ENCODE data around the gene HOXB4.
A peak's percentile ranks its signal among the peaks of the same experiment; 100 is the strongest.

The HOXB4 gene

DNA sequence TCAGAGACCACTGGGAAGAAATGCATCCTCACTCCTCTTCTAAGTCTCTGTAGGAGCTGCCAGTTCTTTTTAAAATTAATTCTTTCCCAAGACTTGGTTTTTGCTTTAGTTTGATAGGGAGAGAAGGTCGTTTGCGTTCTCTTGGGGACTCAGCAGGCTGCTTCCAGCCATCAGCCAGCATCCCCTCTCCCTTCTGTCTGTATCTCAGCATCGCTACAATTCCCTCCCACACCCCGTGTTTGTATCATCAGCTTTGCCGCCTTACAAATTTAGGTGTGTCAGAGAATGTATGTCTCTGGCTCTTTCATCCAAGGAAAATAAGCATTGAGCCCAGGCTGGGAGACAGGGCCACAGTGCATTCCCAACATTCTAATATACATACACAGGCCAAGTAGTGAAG, 21.2 kb upstream of the HOXB4 start:
- FAIRE-seq, result no peak

DNA sequence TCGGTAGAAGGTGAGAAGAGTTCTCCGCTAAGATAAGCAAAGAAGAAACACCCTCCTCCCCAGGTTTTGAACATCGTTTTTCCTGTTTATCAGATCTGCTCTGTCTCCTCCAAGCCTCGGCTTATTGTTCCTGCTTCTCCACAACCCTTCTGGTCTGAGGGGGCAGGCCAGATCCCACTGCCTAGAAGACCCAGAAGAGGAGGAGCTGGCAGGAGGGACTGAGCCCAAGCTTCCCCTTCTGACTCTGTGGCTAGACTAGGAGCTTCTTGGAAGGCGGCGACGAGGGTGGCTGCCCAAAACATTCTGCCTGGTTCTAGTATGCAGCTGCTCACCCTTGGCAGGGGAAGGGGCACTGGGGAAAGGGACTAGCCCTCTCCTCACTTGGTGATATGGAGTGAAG, 20.6 kb upstream of the HOXB4 start:
- FAIRE-seq, result no peak

DNA sequence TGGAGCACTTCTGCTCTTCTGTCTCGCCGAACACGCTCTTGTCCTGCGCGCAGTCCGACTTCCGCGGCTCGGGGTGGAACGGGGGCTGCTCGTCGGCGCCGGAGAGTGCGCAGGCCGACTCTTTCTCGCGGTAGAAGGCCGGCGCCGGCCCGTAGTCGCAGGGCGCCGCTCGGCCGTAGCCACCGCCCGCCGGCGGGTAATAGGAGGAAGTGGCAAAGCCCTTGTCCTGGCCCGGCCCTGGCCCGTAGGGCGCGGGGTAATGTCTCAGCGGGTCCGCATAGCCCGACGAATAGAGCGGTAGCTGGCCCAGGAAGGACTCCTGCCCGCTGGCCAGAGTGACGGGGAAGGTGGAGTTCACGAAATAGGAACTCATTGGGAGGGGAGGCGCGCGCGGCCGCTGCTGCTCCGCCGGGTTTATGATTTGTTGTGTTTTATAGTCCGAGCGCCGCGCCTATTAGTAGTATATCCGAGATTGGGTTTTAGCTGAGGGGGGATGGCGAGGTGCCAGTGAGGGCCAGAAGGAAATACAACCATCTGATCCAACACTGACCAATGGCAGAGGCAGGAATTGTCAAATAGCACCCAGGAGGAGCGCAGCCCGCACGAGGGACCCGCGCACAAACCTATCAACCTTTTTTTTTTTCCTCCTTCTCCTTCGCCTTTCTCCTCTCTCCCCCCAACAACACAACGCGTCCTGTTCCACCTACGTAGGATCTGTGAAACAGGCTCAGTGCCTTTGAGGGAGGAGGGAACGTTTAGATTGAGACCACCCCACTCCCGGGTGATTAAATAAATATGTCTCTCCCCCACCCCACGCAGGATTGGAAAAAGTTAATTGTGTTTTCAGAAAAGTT, 19.9 kb upstream of the HOXB4 start:
- FAIRE-seq, result no peak

DNA sequence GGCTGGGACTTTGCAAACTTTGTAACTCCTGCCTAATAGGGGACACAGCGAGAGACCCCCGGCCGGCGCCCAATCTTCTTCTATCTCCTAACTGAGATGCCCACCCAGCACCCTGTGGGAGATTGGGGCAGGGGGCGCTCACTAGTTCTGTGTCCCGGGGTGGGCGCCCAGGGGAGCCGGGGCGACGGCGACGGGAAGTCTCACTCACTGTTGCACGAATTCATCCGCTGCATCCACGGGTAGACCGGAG, 19.3 kb upstream of the HOXB4 start:
- FAIRE-seq, result no peak

DNA sequence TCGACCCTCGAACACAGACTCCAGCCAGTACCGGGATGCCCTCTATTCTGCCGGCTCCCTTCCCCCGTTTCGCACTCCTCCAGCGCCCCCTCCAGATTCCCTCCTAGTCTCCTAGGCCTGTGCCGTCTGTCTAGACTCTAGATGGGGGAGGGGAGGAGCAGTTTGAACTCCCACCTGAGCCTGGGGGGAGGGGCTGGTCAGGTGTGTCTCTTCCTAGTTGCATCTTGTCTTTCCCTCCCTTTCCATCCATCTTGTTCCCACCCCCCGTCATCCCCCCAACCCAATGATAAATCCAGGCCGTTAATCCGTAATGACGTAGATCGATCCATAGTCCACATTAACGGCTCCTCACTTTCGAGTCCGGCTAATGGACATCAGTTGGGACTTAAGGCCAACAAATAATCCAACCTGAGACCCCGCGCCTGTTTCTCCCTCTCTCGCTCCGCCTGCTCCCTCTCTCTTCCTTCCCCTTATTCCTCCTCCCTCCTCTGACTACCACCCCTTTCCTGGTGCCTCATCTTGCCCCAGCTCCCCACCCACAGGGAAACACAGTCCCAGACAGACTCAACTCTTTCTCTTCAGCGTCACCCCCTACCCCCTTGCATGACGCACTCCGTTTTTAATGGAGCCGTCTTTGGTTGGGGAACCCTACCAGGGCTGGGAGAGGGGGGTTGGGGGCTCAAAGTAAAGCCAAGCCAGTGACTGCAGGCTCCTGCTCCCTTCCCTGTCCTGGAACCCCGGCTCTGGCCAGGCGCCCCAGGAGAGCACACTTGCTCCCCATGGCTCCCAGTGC, 18.8 kb upstream of the HOXB4 start:
- FAIRE-seq, result no peak

DNA sequence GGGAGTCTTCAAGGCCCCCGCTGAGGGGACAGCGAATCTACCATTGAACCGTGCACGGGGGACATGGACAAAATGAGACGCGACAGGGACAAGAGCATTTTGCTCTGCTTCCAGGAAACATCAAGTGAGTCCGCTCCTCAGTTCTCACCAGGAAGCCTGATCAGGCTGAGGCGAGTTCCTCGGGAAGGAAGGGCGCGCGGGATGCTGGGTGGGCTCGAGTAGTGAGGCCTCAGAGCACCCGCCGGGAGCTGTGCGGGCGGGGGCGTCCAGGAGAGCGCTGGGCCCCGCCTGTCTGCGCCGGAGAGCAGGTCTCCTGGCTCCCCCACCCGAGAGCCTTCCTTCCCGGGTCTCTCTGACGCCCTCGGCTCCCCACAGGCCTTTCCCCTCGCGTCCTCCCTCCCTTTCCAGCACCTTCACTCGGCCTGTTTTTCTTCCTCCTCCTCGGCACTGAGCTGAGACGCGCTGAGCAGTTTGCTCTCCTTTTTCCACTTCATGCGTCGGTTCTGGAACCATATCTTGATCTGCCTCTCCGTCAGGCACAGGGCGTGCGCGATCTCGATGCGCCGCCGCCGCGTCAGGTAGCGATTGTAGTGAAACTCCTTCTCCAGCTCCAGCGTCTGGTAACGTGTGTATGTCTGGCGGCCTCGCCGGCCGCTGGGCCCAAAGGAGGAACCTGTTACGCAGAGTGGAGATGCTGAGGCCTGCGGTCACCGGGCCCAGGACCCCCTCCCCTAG, 18.0 kb upstream of the HOXB4 start:
- no peak for FAIRE-seq

DNA sequence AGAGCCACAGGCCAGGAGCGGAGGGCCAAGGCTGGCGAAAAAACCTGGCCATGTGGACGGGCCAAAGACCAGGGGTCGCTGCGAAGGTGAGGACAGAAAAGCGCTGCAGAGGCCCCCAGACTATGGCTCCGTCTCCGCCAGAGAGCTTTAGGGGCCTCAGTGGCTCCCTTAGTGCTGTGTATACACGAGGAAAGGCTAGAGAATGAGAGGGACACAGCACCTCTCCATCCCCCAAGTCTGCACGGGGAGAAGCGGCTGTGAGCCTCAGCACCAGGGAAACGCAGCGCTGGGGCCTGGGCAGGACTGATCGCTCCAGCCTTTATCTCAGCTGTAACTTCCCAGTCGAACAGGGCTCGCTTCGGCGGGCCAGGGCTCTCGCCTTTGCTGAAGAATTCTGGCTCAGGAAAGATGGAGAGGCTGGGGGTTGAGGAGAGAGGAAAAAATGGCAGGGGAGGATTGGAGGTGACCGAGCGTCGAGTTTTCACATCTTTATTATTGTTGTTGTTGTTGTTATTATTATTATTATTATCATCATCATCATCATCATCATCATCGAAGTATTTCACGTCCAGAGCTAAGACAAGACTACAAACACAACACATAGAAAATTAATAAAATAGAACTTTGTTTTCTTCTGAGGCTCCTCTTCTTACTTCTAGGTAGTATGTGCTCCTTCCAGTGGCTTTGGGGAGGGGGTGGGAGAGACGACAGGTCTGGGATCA, 17.3 kb upstream of the HOXB4 start:
- no peak for FAIRE-seq

DNA sequence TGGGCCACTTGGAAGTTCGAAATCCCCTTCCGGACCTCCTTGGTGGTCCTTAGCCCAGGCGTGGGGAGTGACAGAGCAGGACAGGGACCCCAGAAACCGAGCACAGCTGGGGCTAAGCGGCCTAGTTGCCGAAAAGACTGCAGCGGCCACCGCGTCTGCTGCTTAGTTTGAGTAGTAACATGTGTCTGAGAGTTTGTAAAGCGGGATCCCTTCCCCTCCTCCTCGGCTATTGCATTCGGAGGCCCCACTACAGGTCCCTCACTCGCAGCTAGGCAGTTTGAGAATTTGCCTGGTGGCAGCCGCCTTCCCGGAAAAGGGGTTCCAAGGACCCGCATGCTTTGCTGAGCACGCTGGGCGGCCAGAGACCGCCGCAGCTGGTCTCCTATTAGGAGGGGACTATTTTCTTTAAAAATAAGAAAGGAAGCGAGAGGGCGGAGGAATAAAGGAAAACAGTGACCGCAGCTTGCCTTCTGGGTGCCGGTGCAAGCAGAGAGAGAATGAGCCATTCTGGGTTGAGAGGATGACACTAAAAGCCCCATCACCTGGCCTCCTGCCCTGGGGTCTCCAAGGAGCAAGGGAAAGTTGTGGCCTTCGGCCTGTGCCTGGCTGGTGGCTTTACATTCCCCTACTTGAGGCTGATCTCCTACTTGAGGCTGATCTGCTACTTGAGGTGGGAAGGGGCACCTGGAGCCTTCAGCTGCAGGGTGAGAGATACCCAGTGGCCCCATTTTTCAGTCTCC, 16.6 kb upstream of the HOXB4 start:
- no peak for FAIRE-seq

DNA sequence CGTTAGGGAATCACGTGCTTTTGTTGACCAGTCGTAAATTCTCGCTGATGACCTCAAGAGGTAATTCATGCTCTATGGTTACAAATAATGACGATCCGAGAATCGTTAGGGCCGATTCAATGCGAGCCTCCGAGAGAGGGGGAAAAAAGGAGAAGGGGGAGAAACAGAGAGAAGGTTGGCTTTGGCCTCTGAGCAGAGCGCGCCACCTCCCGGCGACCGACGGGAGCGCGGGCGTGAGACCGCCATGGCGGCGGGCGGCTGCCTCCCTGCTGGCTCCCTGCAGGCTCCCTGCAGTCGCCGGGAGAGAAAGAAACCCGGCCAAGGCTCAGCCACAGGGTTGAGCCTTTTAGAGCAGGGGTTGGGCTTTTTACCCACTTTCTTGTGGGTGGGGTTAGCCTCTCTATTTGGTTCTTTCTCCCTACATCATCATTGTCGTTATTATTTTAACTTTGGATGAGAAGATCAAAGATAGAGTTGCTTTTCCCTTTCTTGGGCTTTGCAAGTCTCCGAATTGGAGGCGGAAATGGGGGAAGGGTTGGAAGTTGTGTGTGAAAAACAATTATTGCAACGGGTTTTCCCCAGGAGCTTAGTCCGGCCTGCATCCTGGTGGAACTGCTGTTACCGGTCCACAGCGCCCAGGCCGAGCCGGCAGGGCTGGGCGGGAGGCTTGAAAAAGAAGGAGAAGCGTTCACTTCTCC, 15.8 kb upstream of the HOXB4 start:
- FAIRE-seq, result peak; percentile 58

DNA sequence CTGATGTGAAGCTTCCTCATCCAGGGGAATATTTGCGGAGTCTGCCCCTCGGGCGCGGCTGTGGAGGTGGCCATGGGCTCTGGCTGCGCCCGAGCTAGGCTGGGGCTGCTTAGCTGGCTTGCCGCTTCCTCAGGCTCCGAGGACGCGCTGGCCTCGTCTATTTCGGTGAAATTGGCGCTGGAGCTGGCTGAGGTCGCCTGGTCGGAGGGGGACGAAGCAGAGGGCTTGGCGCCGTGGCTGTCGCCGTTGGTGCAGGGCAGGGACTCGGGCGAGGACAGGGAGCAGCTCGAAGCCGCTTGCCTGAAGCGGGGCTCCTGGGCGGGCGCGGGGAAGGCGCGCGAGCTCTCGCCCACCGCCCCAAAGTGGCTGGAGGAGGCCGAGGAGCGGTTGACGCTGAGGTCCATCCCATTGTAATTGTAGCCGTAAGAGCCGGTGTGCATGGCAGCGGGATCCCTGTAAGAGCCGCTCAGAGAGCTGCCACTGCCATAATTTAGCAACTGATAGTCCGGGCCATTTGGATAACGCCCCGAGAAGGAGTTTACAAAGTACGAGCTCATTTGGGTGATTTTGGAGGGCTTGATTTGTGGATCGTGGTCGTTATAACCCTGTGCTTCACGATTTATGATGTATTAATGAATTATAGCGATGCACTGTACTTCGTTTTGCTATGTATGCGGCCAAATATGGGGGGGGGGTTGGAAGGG, 15.1 kb upstream of the HOXB4 start, which contains the start of gene HOXB5:
HOXB5 (minus strand) TSS at position 654 of the 704 bp plus-strand sequence; CDS start at position 557, 97 bp downstream.
- FAIRE-seq, result no peak

DNA sequence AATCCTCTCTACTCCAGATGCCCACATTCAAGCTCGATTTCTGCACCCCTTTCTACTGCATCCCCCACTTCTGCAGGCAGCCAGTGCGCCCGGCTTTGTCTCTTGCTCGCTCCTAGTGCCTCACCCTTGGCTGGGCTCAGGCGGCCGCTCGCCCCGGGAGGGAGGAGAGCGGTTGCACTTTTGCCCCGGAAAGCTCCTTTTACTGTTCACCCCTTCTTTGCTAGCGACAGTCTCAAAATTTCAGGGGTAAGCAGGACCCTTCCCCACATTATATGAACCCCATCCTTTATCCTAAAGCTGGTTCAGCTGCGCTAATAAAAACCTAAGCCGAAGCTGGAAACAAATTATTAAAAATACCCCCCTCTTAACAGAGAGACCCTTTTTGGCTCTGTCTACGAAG, 14.4 kb upstream of the HOXB4 start:
- no peak for FAIRE-seq

DNA sequence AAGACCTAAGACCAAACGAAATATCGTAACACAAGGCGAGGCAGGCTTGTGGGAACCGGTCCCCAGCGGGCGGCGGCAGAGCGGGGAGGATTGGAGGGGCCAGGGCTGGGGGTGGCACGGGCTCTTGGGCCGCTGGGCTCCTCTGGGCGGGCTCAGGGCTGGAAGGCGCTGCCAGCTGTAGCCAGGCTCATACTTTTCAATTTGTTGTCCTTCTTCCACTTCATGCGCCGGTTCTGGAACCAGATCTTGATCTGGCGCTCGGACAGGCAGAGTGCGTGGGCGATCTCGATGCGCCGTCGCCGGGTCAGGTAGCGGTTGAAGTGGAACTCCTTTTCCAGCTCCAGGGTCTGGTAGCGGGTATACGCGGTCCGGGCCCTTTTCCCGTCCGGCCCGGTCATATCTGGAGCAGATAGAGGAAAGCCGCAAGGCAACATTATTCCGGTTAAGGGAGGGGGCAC, 13.9 kb upstream of the HOXB4 start:
- FAIRE-seq, result no peak

DNA sequence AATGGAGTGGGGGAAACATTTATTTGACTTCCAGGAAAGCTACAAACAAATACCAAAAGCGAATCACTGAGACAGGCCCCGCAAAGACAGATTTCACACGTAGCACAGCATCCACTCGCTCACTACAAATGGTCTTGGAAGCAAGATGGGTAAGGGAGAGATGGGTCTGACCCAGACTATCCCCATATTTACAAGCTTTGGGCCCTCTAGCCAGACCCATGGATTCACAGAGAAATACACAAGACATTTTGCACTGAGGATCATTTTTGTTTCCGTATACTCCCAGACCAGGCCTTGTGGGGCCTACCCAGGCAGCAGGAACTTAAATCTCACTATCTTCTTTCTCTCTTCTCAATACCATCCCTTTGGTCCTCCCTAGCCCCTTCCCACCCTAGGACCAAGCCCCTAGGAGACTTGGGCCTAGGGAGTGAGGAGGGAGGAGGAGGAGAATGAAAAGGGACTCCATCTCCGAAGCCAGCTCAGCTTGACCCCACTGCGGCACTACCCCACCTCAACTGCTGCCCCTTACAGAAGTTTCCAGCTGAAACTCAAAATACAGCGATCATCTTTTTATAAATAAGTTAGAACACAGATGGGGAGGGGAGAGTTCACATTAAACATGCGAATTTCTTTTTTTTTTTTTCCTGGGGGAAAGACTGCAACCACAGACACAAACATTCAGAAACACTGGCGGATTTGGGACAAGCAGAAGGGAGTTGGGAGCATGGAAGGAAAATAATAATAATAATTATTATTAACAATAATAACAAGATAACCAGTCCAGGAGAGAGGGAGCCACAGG, 13.3 kb upstream of the HOXB4 start:
- no peak for FAIRE-seq

DNA sequence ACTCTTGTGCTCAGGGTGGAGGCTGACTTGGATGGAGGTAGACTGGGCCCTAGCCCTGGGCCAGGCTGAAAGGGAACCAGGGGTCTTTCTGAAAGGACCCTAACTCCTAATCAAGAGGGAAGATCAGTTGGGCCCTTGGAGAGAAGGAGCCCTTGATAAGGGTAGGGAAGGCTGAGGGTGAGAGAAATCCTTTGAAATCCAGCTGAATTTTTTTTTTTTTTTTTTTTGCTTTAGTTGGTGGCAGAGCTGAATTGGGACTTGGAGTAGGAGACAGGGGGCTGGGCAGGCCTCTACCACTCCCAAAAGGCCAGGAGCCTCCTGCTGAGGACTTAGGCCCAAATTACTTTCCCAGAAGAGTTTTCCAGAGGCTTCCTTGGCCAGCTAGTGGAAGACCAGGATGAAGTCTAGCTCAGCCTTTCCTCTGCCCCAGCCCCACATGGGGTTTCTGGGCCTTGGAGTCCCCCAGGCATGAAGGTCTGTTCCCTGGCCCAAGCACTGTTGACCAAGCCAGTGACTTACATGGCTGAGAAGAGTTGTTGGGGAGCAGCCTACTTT, 12.5 kb upstream of the HOXB4 start:
- no peak for FAIRE-seq

DNA sequence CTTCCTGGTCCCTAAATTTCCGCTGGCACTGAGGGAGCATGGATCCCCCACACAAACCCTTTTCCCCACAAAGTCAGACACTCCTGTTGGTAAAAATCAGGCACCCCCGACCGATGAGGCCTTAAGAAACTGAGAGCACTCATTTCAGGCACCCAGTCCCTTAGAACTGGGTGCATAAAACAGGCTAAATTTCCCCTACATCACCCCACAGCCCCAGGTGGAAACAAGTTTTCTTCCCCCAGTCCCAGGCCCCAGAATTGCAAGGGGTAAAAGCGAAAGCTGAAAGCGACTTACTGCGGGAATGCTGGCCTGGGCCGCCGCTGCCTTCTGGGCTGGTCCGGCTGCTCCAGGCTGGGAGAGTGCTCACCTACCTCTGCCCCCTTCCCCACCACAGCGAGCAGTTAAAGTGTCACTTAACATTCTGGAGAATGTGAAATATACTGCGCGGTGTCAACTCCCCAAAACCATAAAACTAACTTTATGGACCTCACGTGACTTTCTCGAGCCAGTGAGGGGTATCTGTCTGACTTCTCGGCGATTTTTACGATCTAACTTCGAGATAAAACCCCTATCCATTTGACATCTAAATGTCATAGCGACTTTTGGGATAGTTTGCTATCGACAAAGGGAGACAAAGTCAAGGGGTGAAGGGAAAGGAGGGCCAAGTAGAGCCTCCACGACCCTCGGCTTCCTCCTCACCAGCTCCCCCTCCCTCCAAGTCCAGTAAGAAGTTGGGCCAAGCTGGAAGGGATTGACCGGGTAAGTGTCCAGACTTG, 11.9 kb upstream of the HOXB4 start, which contains the start of gene HOXB3:
HOXB3 (minus strand) TSS at position 411 of the 776 bp plus-strand sequence. CDS start 37,767 bp downstream, outside the sequence.
- peak; percentile 65 for FAIRE-seq

DNA sequence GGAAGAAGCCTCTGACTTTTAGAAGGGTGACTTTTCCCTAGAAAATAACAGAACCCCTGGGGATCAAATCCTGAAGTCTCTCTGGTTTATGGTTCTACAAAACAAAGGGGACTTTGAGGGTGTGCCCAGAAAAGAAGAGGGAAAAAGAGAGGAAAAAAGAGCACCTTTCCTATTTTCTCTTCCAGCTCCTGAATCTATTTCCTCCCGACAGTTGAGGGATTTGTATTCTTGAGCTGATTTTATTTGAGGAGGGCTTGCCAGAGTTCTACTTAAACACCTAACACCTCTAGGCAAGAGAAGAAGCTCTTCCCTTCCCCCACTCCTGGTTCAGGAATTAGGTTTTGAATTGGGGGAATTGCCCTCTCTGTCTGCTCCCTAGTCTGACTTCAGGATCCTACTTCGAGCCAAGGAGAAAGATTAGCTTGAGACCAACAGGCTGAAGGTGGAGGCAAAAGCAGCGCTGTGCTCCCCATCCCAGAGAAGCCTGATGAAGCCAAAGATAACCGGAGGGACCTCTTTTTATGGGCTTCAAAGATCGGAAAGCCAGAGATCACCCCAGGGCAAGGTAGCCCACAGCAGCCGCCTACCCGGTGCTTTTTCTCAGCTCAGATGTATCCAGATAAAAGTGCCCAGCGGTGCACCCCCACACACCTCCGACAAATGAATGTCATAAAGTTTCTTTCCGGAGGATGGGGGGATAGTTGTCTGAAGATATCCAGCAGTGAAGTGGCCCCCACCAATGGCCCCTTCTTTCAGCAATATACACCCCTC, 11.1 kb upstream of the HOXB4 start:
- FAIRE-seq, result no peak

DNA sequence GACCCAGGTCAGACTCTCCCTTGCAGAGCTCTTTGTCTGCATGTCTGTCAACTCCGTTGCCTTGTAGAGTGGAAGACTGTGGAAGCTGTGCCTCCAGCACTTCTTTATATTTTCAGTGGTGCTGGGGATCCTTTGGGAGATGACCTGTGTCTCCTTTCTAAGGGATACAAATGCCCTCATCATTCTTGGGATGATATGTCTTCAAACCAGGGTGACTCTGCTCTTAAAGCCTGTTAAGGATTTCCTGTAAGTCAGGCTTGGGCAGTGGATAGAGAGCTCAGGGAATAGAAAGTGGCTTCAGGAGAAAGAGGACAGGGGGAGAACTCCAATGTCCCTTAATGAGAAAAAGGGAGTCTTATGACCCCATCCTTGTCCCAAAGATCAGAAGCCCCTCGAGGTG, 10.4 kb upstream of the HOXB4 start:
- no peak for FAIRE-seq

DNA sequence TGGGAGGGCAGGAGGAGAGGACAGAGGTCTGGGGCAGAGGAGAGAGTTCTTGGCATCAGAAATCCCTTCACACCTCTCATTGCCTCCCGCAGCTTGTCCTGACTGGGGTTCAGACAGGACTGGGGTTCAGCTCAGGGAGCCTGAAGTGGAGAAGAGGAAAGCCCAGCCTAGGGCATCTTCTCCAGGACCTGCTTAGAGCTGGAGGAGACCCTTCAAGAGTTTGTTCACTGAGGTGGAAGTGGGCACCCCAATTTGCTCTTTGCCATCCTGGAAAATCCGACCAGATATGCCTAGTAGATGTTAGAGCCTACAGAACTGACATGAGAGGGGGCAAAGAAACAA, 9.9 kb upstream of the HOXB4 start:
- FAIRE-seq, result no peak
